Measurements from ENCODE around the gene PTPRM. TPM values are rescaled to one million over a fixed set of nuclear protein-coding genes. Genes with fewer than 3 reads are reported as not detected.
A peak's percentile ranks its signal among the peaks of the same experiment; 100 is the strongest.

The PTPRM gene
- total and polyA plus RNA-seq, 2 donors (not counting 3 experiments of a cell fraction or from before 2014, with no cell fraction given), result 37.4 to 43.7 TPM

DNA sequence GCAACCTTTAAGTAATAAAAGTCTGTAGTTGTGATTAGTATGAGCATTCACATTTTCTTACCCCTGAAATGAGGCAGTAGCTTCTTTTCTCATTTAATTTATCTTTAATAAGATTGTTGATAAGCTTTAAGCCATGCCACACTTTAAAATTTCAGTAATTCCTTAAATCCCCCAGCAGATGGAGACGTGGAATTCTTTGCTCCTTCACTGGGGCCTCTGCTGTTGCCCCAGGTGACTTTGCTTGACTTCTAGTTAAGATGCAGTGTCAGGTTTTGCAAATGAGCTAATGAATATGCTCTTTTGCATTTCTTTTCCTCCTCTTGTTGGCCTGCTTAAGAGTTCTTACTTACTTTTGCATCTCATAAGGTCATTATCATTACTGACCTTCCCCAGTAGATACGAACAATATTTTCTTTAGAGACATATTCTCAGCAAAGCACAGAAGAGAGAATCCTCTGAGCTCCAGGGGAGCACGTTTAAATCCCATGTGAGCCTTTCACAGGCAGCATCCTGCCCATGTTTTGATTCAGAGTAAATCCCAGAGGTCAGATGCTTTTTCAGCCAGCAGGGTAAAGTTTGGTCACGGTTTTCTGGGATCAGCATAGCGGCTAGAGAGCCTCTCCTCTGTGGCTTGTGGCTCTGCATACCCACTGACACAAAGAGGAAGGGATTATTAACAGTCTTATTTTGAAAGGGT is 222.9 kb downstream of the PTPRM start:
- dilution Hi-C loops (cut with MboI; ENCODE audit: extremely low pct_ligation_motif_present, low sequenced_read_pairs), result no loop called here
- no peak for FAIRE-seq
- CTCF ChIA-PET, result interaction anchor here (0.6 to 5.1 kb wide), 49 partner anchors 9 to 690 kb away, joined by 3 to 62 read pairs (median 4); partner anchors contain the start of gene PTPRM

More for the DNA sequence above, 222.9 kb downstream of the PTPRM start:
- H3K4me2 ChIP-seq (ENCODE audit: insufficient read depth, low read length), result no peak overlapping the region
- no peaks in the 10 kb centered on the region for H3K9me3 ChIP-seq (replicated peaks; ENCODE audit: control insufficient read depth, insufficient read depth, low read length)
- H3K9me1 ChIP-seq (replicated peaks; ENCODE audit: control insufficient read depth, extremely low read depth, insufficient read depth, low read length), result no peaks in the 10 kb centered on the region
- no peaks in the 10 kb centered on the region for H3K4me1 ChIP-seq (ENCODE audit: control insufficient read depth, extremely low read depth, insufficient read depth, low read length)
- H3K4me3 ChIP-seq (replicated peaks in 1 of 3; ENCODE audit: insufficient read depth in 1 of 3, low read depth in 1 of 3, low read length in 3 of 3), result no peak overlapping the region
- H3K9ac ChIP-seq (replicated peaks; ENCODE audit: extremely low read depth, insufficient read depth, low read length), result no peak overlapping the region
- H2AFZ ChIP-seq (ENCODE audit: low read depth, low read length), result no peak overlapping the region
- no peaks in the 10 kb centered on the region for H4K20me1 ChIP-seq (replicated peaks; ENCODE audit: control insufficient read depth, extremely low read depth, insufficient read depth, low read length)
- H3K27me3 ChIP-seq (ENCODE audit: control insufficient read depth in 2 of 2, insufficient read depth in 2 of 2, low read length in 2 of 2), result no peaks in the 10 kb centered on the region
- no TSS peak for BruUV-seq (replicated peaks)
- H3K36me3 ChIP-seq (ENCODE audit: control insufficient read depth in 2 of 2, extremely low read depth in 1 of 2, insufficient read depth in 2 of 2, low read length in 2 of 2), result no peaks in the 10 kb centered on the region
- TF ChIP-seq MYC (IDR thresholded peaks at IDR 0.05; ENCODE audit: low read depth, low read length) (no peak), POLR2A (IDR thresholded peaks at IDR 0.05; ENCODE audit: low read depth, low read length) (no peak), POLR2AphosphoS5 (IDR thresholded peaks at IDR 0.05; ENCODE audit: insufficient read depth, low read depth, low read length) (no peak), JUN (IDR thresholded peaks at IDR 0.05; ENCODE audit: borderline replicate concordance, insufficient read depth, insufficient read length, low read depth) (no peak)
- TF ChIP-seq, protein P1, sequence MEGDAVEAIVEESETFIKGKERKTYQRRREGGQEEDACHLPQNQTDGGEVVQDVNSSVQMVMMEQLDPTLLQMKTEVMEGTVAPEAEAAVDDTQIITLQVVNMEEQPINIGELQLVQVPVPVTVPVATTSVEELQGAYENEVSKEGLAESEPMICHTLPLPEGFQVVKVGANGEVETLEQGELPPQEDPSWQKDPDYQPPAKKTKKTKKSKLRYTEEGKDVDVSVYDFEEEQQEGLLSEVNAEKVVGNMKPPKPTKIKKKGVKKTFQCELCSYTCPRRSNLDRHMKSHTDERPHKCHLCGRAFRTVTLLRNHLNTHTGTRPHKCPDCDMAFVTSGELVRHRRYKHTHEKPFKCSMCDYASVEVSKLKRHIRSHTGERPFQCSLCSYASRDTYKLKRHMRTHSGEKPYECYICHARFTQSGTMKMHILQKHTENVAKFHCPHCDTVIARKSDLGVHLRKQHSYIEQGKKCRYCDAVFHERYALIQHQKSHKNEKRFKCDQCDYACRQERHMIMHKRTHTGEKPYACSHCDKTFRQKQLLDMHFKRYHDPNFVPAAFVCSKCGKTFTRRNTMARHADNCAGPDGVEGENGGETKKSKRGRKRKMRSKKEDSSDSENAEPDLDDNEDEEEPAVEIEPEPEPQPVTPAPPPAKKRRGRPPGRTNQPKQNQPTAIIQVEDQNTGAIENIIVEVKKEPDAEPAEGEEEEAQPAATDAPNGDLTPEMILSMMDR (IDR thresholded peaks at IDR 0.05; ENCODE audit: extremely low read depth in 1 of 2, insufficient read depth in 1 of 2, low read depth in 1 of 2, low read length in 2 of 2), result peak; percentile 31 to 43
- intact Hi-C loops (cut with micrococcal nuclease), result loop anchor here (1.0 to 10.0 kb wide), 5 partner anchors 195 to 599 kb away; no protein-coding TSS in a partner anchor
- POLR2A ChIA-PET, result interaction anchor here (0.6 kb wide), 1 partner anchor 27 kb away, joined by 4 read pairs; no protein-coding TSS in a partner anchor
- no peaks in the 10 kb centered on the region for H3K79me2 ChIP-seq (ENCODE audit: control insufficient read depth, insufficient read depth, low read length)
- no peak overlapping the region for H3K27ac ChIP-seq (ENCODE audit: insufficient read depth, low read depth, low read length)
- peak; percentile 59 for DNase-seq (ENCODE audit: low read depth, low spot score)

Data from endothelial cell of umbilical vein (primary cell).